Neuronal stem cell (in vitro differentiated cells): Measurements from ENCODE around the gene SP3.

Source experiments
- DNase-seq: peaks from one replicate; pipeline ENCODE4 v3.0.0-alpha.2; 2013; ENCODE audit warnings: low spot score
- H2AFZ ChIP-seq: one replicate; pipeline ENCODE4 v1.6.1; 2013; ENCODE audit warnings: mild to moderate bottlenecking, low read length, inconsistent platforms
- H2AK5ac ChIP-seq: 2 replicates; pipeline ENCODE4 v1.6.1; 2013; ENCODE audit warnings: low read depth, mild to moderate bottlenecking, inconsistent platforms, low read length, moderate library complexity, mixed read lengths
- H2BK120ac ChIP-seq: 2 replicates; pipeline ENCODE4 v1.6.1; 2013; ENCODE audit warnings: low read depth, mild to moderate bottlenecking, inconsistent platforms, low read length, moderate library complexity, mixed read lengths
- H2BK12ac ChIP-seq: one replicate; pipeline ENCODE4 v1.6.1; 2013; ENCODE audit warnings: low read length, inconsistent platforms
- H2BK15ac ChIP-seq: 2 replicates; pipeline ENCODE4 v1.6.1; 2013; ENCODE audit warnings: mild to moderate bottlenecking, low read length, inconsistent platforms, mixed read lengths
- H2BK5ac ChIP-seq: one replicate; pipeline ENCODE4 v1.6.1; 2013; ENCODE audit warnings: inconsistent platforms, mild to moderate bottlenecking, low read length, moderate library complexity
- H3K14ac ChIP-seq: one replicate; pipeline ENCODE4 v1.6.1; 2013; ENCODE audit warnings: low read length, inconsistent platforms
- H3K18ac ChIP-seq: 2 replicates; pipeline ENCODE4 v1.6.1; 2013; ENCODE audit warnings: low read length, inconsistent platforms
- H3K23ac ChIP-seq: 2 replicates; pipeline ENCODE4 v1.6.1; 2013; ENCODE audit warnings: low read depth, mild to moderate bottlenecking, mixed read lengths, low read length, inconsistent platforms; ENCODE audit not compliant: poor library complexity
- H3K27ac ChIP-seq: replicated peaks from 3 replicates; pipeline ENCODE4 v1.5.1; 2013; ENCODE audit warnings: low read length, inconsistent platforms
- H3K27me3 ChIP-seq, 3 experiments: 2 replicates each; pipeline ENCODE4 v1.6.1; 2013; ENCODE audit warnings: low read length in 3 of 3, mild to moderate bottlenecking in 2 of 3, inconsistent platforms in 1 of 3, low read depth in 1 of 3, mixed read lengths in 1 of 3, moderate library complexity in 1 of 3; ENCODE audit not compliant: control insufficient read depth in 3 of 3, insufficient read depth in 3 of 3
- H3K36me3 ChIP-seq, 2 donors: replicated peaks in 1 of 2; 2 replicates each; pipeline ENCODE4 v1.6.1; 2013; ENCODE audit warnings: low read length in 2 of 2; ENCODE audit not compliant: control insufficient read depth in 2 of 2, insufficient read depth in 2 of 2
- H3K4ac ChIP-seq: 2 replicates; pipeline ENCODE4 v1.6.1; 2013; ENCODE audit warnings: inconsistent platforms, mild to moderate bottlenecking, low read length, moderate library complexity
- H3K4me1 ChIP-seq, 2 donors: 1 replicate in 1 of 2; 2 replicates in 1 of 2; pipeline ENCODE4 v1.6.1; 2013; ENCODE audit warnings: low read length in 2 of 2, low read depth in 1 of 2; ENCODE audit not compliant: control insufficient read depth in 2 of 2, insufficient read depth in 1 of 2
- H3K4me2 ChIP-seq: one replicate; pipeline ENCODE4 v1.6.1; 2013; ENCODE audit warnings: mild to moderate bottlenecking, low read length, inconsistent platforms; ENCODE audit not compliant: insufficient read depth, poor library complexity, severe bottlenecking
- H3K4me3 ChIP-seq, 2 donors: 2 replicates each; pipeline ENCODE4 v1.5.1; 2013; ENCODE audit warnings: low read length in 2 of 2, mild to moderate bottlenecking in 2 of 2, inconsistent platforms in 1 of 2, moderate library complexity in 1 of 2
- H3K79me1 ChIP-seq: one replicate; pipeline ENCODE4 v1.6.1; 2013; ENCODE audit warnings: low read depth, mild to moderate bottlenecking, inconsistent platforms, low read length, moderate library complexity
- H3K9ac ChIP-seq: one replicate; pipeline ENCODE4 v1.6.1; 2013; ENCODE audit warnings: mild to moderate bottlenecking, low read depth, low read length, inconsistent platforms; ENCODE audit not compliant: poor library complexity
- H3K9me3 ChIP-seq, 2 donors: replicated peaks in 1 of 2; 2 replicates each; pipeline versions ENCODE3 to v1.6.1; 2013; ENCODE audit warnings: low read length in 2 of 2, mild to moderate bottlenecking in 2 of 2, inconsistent platforms in 1 of 2, low read depth in 1 of 2, mixed read lengths in 1 of 2, moderate library complexity in 1 of 2; ENCODE audit not compliant: control insufficient read depth in 2 of 2, insufficient read depth in 1 of 2
- H4K8ac ChIP-seq: one replicate; pipeline ENCODE4 v1.6.1; 2013; ENCODE audit warnings: low read depth, mild to moderate bottlenecking, inconsistent platforms, low read length, moderate library complexity
- H4K91ac ChIP-seq: one replicate; pipeline ENCODE4 v1.6.1; 2013; ENCODE audit warnings: low read length, low read depth, mild to moderate bottlenecking, inconsistent platforms; ENCODE audit not compliant: poor library complexity
- WGBS, 2 donors: extraction: QIAGEN DNeasy Blood & Tissue Kit; methylation state at CpG; one replicate each; pipeline ENCODE4 v1.1.7; 2013; ENCODE audit warnings: missing lambda C conversion rate in 2 of 2, mixed read lengths in 1 of 2; ENCODE audit not compliant: insufficient read length in 2 of 2, insufficient replicate concordance in 1 of 2; ENCODE audit errors: extremely low coverage in 2 of 2; 5-methylcytosine and 5-hydroxymethylcytosine counted together

SP3 gene

DNA sequence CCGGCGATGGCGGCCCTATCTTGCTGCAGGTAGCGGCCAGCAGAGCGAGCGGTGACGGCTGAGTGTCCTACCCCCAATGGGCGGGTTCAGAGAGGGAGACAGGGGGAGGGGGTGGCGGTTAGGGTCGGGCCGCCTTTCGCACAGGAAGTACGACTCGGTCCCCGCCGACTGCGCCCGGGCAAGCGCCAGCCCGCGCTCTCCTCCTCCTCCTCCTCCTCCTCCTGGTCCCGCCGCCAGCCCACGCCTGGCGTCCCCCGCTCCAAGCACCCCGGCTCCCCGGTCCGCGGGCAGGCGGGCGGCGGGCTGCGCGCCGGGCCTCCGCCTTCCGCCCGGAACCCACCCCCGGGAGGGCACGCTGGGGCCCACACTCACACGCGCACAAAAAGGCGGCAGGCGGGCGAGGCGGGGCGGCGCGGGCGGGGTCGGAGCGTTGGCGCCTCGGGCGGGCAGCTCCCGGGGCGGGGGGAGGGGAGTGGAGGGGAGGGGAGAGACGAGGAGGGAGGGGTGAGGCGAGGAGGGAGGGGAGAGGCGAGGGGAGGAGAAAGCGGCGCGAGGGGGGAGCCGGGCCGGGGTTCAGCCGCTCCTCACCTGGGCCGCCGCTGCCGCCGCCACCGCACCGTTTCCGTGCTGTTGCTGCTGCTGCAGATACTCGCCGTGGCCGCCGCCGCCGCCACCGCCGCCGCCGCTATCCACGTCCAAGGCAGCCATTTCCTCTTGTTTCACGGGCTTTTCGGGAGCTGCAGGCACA, 1.2 kb downstream of the SP3 start:
- H3K36me3 ChIP-seq = peaks cover 0 to 29% of the 10 kb centered on the region in 2 donors
- peak overlapping the region; percentile 75 for H2BK15ac ChIP-seq
- peak overlapping the region; percentile 79 to 97 for H3K4me3 ChIP-seq
- no peak overlapping the region for H2AK5ac ChIP-seq
- H3K4me1 ChIP-seq = peaks cover 4 to 8% of the 10 kb centered on the region in 2 donors
- DNase-seq = peak; percentile 80
- H3K9me3 ChIP-seq = peaks cover 3 to 26% of the 10 kb centered on the region in 2 donors
- peak overlapping the region; percentile 89 for H2AFZ ChIP-seq
- H3K4me2 ChIP-seq = peak overlapping the region; percentile 54
- peak overlapping the region; percentile 99 for H2BK5ac ChIP-seq
- peak overlapping the region; percentile 99 for H3K18ac ChIP-seq
- H3K27me3 ChIP-seq = no peaks in the 10 kb centered on the region
- no peak overlapping the region for H3K14ac ChIP-seq
- WGBS, 2 donors = no CpG with 5 or more reads among the region's 87 CpGs
- peak overlapping the region; percentile 99 for H3K27ac ChIP-seq
- H4K8ac ChIP-seq = peak overlapping the region; percentile 65
- H2BK12ac ChIP-seq = peak overlapping the region; percentile 58
- H3K4ac ChIP-seq = peak overlapping the region; percentile 95
- peak overlapping the region; percentile 95 for H4K91ac ChIP-seq
- H3K79me1 ChIP-seq = peaks cover 1% of the 10 kb centered on the region
- peak overlapping the region; percentile 100 for H3K9ac ChIP-seq
- H3K23ac ChIP-seq = peak overlapping the region; percentile 99
- peak overlapping the region; percentile 94 for H2BK120ac ChIP-seq

DNA sequence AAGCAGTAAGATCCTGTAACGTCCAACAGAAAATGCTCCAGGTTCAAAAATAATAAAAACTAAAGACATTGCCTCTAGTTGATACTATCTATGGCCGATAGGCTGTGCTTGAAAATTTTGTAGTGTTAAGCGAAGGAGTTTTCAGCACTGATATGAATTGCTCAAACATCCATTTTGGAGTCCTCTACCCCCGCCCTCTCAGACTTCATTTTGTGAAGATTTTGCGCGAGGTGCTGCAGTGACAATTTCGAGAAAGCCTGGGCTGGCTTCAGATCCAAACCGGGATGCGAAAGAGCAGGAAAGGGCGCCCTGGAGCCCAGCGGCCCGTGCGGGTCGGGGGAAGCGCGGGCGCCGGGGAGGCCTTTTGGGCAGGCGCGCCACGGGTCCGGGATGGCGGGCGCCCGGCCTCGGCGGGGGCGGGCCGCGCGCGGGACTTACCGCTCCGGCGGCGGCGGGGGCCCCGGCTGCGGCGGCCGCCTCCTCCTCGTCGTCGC, 1.8 kb downstream of the SP3 start:
- Histone ChIP-seq H3K4me1 (peaks cover 4 to 8% of the 10 kb centered on the region in 2 donors), H3K27me3 (no peaks in the 10 kb centered on the region), H3K36me3 (peaks cover 0 to 34% of the 10 kb centered on the region in 2 donors), H3K4me2 (peak overlapping the region; percentile 31), H3K9ac (peak overlapping the region; percentile 91), H3K4ac (no peak overlapping the region), H3K4me3 (peak overlapping the region; percentile 79 to 97), H2BK120ac (no peak overlapping the region), H3K14ac (peak overlapping the region; percentile 63), H2BK5ac (peak overlapping the region; percentile 99), H4K91ac (no peak overlapping the region), H2BK12ac (no peak overlapping the region), H3K18ac (peak overlapping the region; percentile 99), H2AK5ac (no peak overlapping the region), H3K9me3 (peaks cover 3 to 27% of the 10 kb centered on the region in 2 donors), H3K27ac (peak overlapping the region; percentile 99), H2BK15ac (peak overlapping the region; percentile 75), H2AFZ (peak overlapping the region; percentile 89), H3K79me1 (peaks cover 1% of the 10 kb centered on the region), H4K8ac (no peak overlapping the region), H3K23ac (peak overlapping the region; percentile 80)
- WGBS, 2 donors = no CpG with 5 or more reads among the region's 44 CpGs
- no peak for DNase-seq

DNA sequence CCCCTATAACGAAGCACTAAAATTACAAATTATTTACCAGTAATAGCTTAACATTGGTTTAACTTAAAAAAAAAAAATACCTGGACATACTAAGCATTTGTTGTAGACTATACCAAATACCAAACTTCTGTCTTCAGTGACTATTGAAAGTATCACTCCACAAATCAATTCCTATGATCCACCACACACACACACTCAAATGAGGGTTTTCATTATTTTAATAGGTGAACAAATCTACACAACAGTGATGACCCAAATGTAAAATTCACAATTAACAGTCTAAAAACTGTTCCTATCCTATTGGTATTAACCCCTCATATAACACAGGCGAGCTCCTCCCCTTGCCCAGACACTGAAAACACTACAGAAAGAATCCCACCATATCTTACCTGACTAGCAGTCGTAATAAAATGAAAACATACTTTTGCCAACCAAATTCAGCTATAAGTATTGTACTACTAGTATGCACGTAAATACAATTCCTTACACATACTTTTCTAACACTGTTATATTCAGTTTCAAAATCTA, 2.5 kb downstream of the SP3 start:
- Histone ChIP-seq H2BK12ac (no peak overlapping the region), H3K18ac (no peak overlapping the region), H3K4me1 (peaks cover 4 to 8% of the 10 kb centered on the region in 2 donors), H4K8ac (no peak overlapping the region), H2BK5ac (no peak overlapping the region), H3K79me1 (peaks cover 1% of the 10 kb centered on the region), H3K4me3 (peak overlapping the region; percentile 74 to 97), H2AFZ (no peak overlapping the region), H2BK15ac (no peak overlapping the region), H3K36me3 (peaks cover 0 to 38% of the 10 kb centered on the region in 2 donors), H2BK120ac (no peak overlapping the region), H3K27me3 (no peaks in the 10 kb centered on the region), H3K27ac (no peak overlapping the region), H3K4me2 (no peak overlapping the region), H3K14ac (no peak overlapping the region), H2AK5ac (no peak overlapping the region), H3K4ac (no peak overlapping the region), H3K9ac (no peak overlapping the region), H3K23ac (no peak overlapping the region), H4K91ac (no peak overlapping the region), H3K9me3 (peaks cover 3 to 27% of the 10 kb centered on the region in 2 donors)
- DNase-seq = no peak
- no CpG with 5 or more reads among the region's 4 CpGs for WGBS, 2 donors

DNA sequence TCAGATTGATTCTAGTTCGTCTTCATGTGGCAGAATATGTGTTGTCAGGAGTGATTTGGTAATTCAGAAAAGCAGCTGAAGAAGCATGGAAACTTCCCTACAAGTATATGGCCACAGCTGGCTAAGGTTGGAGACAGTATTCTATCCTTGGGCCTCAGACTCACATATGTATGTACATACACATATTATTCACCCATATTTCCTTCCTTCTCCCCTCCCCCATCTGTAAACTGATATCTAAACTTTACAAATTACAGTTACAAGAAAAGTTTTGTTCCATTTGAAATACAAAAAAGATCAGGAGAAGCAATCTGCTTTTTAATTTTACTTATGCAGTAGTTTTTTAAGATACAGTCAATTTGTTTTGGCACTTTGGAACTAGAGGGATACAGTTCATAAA, 3.1 kb downstream of the SP3 start:
- Histone ChIP-seq H4K91ac (no peak overlapping the region), H2BK5ac (no peak overlapping the region), H2BK15ac (no peak overlapping the region), H3K9ac (no peak overlapping the region), H3K4me3 (peak overlapping the region in 1 of 2 donors; percentile 97), H3K27me3 (no peaks in the 10 kb centered on the region), H3K23ac (no peak overlapping the region), H3K79me1 (peaks cover 1% of the 10 kb centered on the region), H3K9me3 (peaks cover 3 to 31% of the 10 kb centered on the region in 2 donors), H2AFZ (no peak overlapping the region), H3K4me2 (no peak overlapping the region), H2AK5ac (no peak overlapping the region), H3K4me1 (peaks cover 4 to 8% of the 10 kb centered on the region in 2 donors), H3K14ac (no peak overlapping the region), H4K8ac (no peak overlapping the region), H3K27ac (no peak overlapping the region), H2BK120ac (no peak overlapping the region), H2BK12ac (no peak overlapping the region), H3K36me3 (peaks cover 0 to 45% of the 10 kb centered on the region in 2 donors), H3K18ac (no peak overlapping the region), H3K4ac (no peak overlapping the region)
- DNase-seq = no peak
- no CpG with 5 or more reads among the region's 1 CpG for WGBS, 2 donors
